OCI-LY7 (cell line): ENCODE measurements around the gene DUSP14. TPM values are rescaled to one million over a fixed set of nuclear protein-coding genes. Genes with fewer than 3 reads are reported as not detected.

Experiments
- BruUV-seq: library from RNA; stranded (reverse); fragments of 400-500 nt; replicated peaks from 2 replicates; lab custom pipeline; 2021; lab: Mats Ljungman, UMichigan
- CTCF ChIA-PET: fragments of 300-600 bp; sonication (Branson Sonifier 250); formaldehyde crosslinking; loops from one replicate; lab custom pipeline; 2022; ENCODE audit warnings: antibody characterized with exemption; ENCODE audit not compliant: unreplicated experiment; lab: Charles Lee
- POLR2A ChIA-PET: fragments of 300-600 bp; sonication (Branson Sonifier 250); formaldehyde crosslinking; loops from one replicate; lab custom pipeline; 2022; ENCODE audit warnings: antibody characterized with exemption; lab: Charles Lee
- DNase-seq: peaks from one replicate; pipeline ENCODE4 v3.0.0-alpha.2; 2015; ENCODE audit warnings: low spot score
- H2AFZ ChIP-seq: fragments of 200-600 bp; sonication (generic), shearing (Covaris generic); 2 replicates; pipeline ENCODE4 v1.6.1; 2014; ENCODE audit warnings: mild to moderate bottlenecking, antibody characterized with exemption, low read length, moderate library complexity
- H3K27ac ChIP-seq: fragments of 200-600 bp; sonication (generic); 2 replicates; pipeline ENCODE4 v1.5.1; 2014; ENCODE audit warnings: mixed run types, low read depth, mild to moderate bottlenecking, moderate library complexity, low read length, inconsistent platforms; ENCODE audit not compliant: poor library complexity, severe bottlenecking
- H3K36me3 ChIP-seq: fragments of 200-600 bp; sonication (generic); 2 replicates; pipeline ENCODE4 v1.6.1; 2014; ENCODE audit warnings: mild to moderate bottlenecking, antibody characterized with exemption, low read length, moderate library complexity, mixed read lengths; ENCODE audit not compliant: insufficient read depth
- H3K4me1 ChIP-seq: fragments of 200-600 bp; sonication (generic); 2 replicates; pipeline ENCODE4 v1.5.1; 2014; ENCODE audit warnings: mild to moderate bottlenecking, low read length; ENCODE audit not compliant: insufficient read depth, poor library complexity, severe bottlenecking
- H3K4me2 ChIP-seq: fragments of 200-600 bp; sonication (generic); 2 replicates; pipeline ENCODE4 v1.6.1; 2014; ENCODE audit warnings: mild to moderate bottlenecking, low read length
- H3K4me3 ChIP-seq: fragments of 200-600 bp; sonication (generic); 2 replicates; pipeline ENCODE4 v1.5.1; 2014; ENCODE audit warnings: mild to moderate bottlenecking, low read depth, low read length; ENCODE audit not compliant: poor library complexity, severe bottlenecking
- H3K79me2 ChIP-seq: fragments of 200-600 bp; sonication (generic); 2 replicates; pipeline ENCODE4 v1.6.1; 2016; ENCODE audit warnings: low read depth, mild to moderate bottlenecking, low read length, moderate library complexity, mixed read lengths; ENCODE audit not compliant: insufficient read depth
- H3K9me2 ChIP-seq: fragments of 200-600 bp; sonication (generic); 2 replicates; pipeline ENCODE4 v1.6.1; 2016; ENCODE audit warnings: mild to moderate bottlenecking, low read length, mixed read lengths; ENCODE audit not compliant: insufficient read depth
- H3K9me3 ChIP-seq: fragments of 200-600 bp; sonication (generic); 2 replicates; pipeline ENCODE4 v1.6.1; 2014; ENCODE audit warnings: mild to moderate bottlenecking, mixed run types, low read length, mixed read lengths
- H4K20me1 ChIP-seq: fragments of 200-600 bp; sonication (generic); 2 replicates; pipeline ENCODE4 v1.6.1; 2014; ENCODE audit warnings: mild to moderate bottlenecking, antibody characterized with exemption, low read length, moderate library complexity, mixed read lengths; ENCODE audit not compliant: insufficient read depth
- CTCF ChIP-seq: fragments of 200-600 bp; sonication (generic); conservative IDR thresholded peaks from 2 replicates; pipeline ENCODE4 v1.5.1; 2014; ENCODE audit warnings: mild to moderate bottlenecking, antibody characterized with exemption, low read length, moderate library complexity, mixed read lengths
- EZH2phosphoT487 ChIP-seq: fragments of 200-600 bp; sonication (generic); IDR thresholded peaks from 2 replicates; pipeline ENCODE4 v1.6.1; 2018; ENCODE audit warnings: low read depth, borderline replicate concordance, mild to moderate bottlenecking, mixed run types, antibody characterized with exemption, low read length, moderate library complexity, mixed read lengths
- intact Hi-C: fragments of 100-400 bp; cut with micrococcal nuclease; formaldehyde crosslinking; loops from one replicate; pipeline ENCODE4 v1.10.0; 2022; ENCODE audit not compliant: unreplicated experiment
- total RNA-seq, 2 experiments: library from RNA; depleted of rRNA in 1 of 2; stranded (reverse); fragments of >200 nt in 1 of 2; shearing (Covaris generic) in 1 of 2; gene quantifications; 2 replicates each; pipeline ENCODE4 v1.2.3, GENCODE V29; 2014 to 2022

The DUSP14 gene
- total RNA-seq, 2 experiments from 2014 or later: 11.0 to 21.5 TPM

GRCh38 chr17:37517881-37518280, 28.2 kb downstream of the DUSP14 start:
- POLR2A ChIA-PET: no interaction called here
- no peak overlapping the region for H3K27ac ChIP-seq

GRCh38 chr17:37518826-37519225, 29.1 kb downstream of the DUSP14 start:
- H2AFZ ChIP-seq: no peak overlapping the region
- H4K20me1 ChIP-seq: no peaks in the 10 kb centered on the region
- H3K9me2 ChIP-seq: no peaks in the 10 kb centered on the region
- TF ChIP-seq CTCF (no peak), EZH2phosphoT487 (no peak)
- H3K27ac ChIP-seq: no peak overlapping the region
- H3K36me3 ChIP-seq: peaks cover 87% of the 10 kb centered on the region
- intact Hi-C loops: no loop called here
- H3K4me1 ChIP-seq: no peaks in the 10 kb centered on the region
- H3K9me3 ChIP-seq: no peaks in the 10 kb centered on the region
- no peak overlapping the region for H3K4me3 ChIP-seq
- no peak for DNase-seq
- no peaks in the 10 kb centered on the region for H3K79me2 ChIP-seq
- H3K4me2 ChIP-seq: no peak overlapping the region
- ChIA-PET CTCF (no interaction called here), POLR2A (no interaction called here)
- no TSS peak for BruUV-seq

More at GRCh38 chr17:37517881-37518280, 28.2 kb downstream of the DUSP14 start:
- intact Hi-C loops: no loop called here
- H3K9me3 ChIP-seq: no peaks in the 10 kb centered on the region
- BruUV-seq: no TSS peak
- H3K36me3 ChIP-seq: peaks cover 87% of the 10 kb centered on the region
- CTCF ChIA-PET: no interaction called here
- no peak for TF ChIP-seq EZH2phosphoT487
- no peak for TF ChIP-seq CTCF
- H3K79me2 ChIP-seq: no peaks in the 10 kb centered on the region
- H3K4me2 ChIP-seq: no peak overlapping the region
- H3K9me2 ChIP-seq: no peaks in the 10 kb centered on the region
- no peaks in the 10 kb centered on the region for H4K20me1 ChIP-seq
- H3K4me1 ChIP-seq: no peaks in the 10 kb centered on the region
- no peak for DNase-seq
- H2AFZ ChIP-seq: no peak overlapping the region
- H3K4me3 ChIP-seq: no peak overlapping the region

GRCh38 chr17:37519251-37519985, 29.7 kb downstream of the DUSP14 start:
- DNase-seq: no peak

More at GRCh38 chr17:37519251-37519985, 29.7 kb downstream of the DUSP14 start:
- no peaks in the 10 kb centered on the region for H3K79me2 ChIP-seq
- no peak overlapping the region for H3K27ac ChIP-seq
- intact Hi-C loops: no loop called here
- no TSS peak for BruUV-seq
- no peak overlapping the region for H3K4me2 ChIP-seq
- H4K20me1 ChIP-seq: no peaks in the 10 kb centered on the region
- peaks cover 88% of the 10 kb centered on the region for H3K36me3 ChIP-seq
- POLR2A ChIA-PET: no interaction called here
- CTCF ChIA-PET: no interaction called here
- H2AFZ ChIP-seq: no peak overlapping the region
- H3K9me3 ChIP-seq: no peaks in the 10 kb centered on the region
- no peaks in the 10 kb centered on the region for H3K9me2 ChIP-seq
- no peak overlapping the region for H3K4me3 ChIP-seq
- TF ChIP-seq CTCF: no peak
- no peak for TF ChIP-seq EZH2phosphoT487
- H3K4me1 ChIP-seq: no peaks in the 10 kb centered on the region
